Heart left ventricle (tissue), 16 donors: ENCODE measurements around the gene TAPBP. TPM values are rescaled to one million over a fixed set of nuclear protein-coding genes. Genes with fewer than 3 reads are reported as not detected.
A peak's percentile ranks its signal among the peaks of the same experiment; 100 is the strongest.

Experiments used
- ATAC-seq, 4 donors: fragments of 200-7000 bp; cut with Tn5 transposase; one replicate each; pipeline ENCODE4 v1.9.1; 2020 to 2022; ENCODE audit warnings: moderate library complexity in 4 of 4, mild to moderate bottlenecking in 3 of 4, moderate number of reproducible peaks in 1 of 4
- DNase-seq, 5 donors: peaks; one replicate each; pipeline ENCODE4 v3.0.0-alpha.2; 2020
- H3K27ac ChIP-seq, 12 donors: fragments of 200-600 bp; sonication (generic) in 4 of 12; one replicate each; pipeline versions ENCODE4 v1.5.0 to v1.8.0; 2016 to 2022; ENCODE audit warnings: mild to moderate bottlenecking in 2 of 12
- H3K27me3 ChIP-seq, 9 donors: fragments of 200-600 bp; sonication (generic) in 2 of 9; one replicate each; pipeline versions ENCODE4 v1.5.1 to v1.8.0; 2016 to 2022; ENCODE audit warnings: mild to moderate bottlenecking in 3 of 9
- H3K36me3 ChIP-seq, 9 donors: fragments of 200-600 bp; sonication (generic) in 2 of 9; one replicate each; pipeline versions ENCODE4 v1.5.0 to v1.8.0; 2018 to 2022; ENCODE audit warnings: mild to moderate bottlenecking in 2 of 9
- H3K4me1 ChIP-seq, 12 donors: fragments of 200-600 bp; sonication (generic) in 4 of 12; one replicate each; pipeline versions ENCODE4 v1.5.0 to v1.8.0; 2016 to 2022; ENCODE audit warnings: mild to moderate bottlenecking in 3 of 12
- H3K4me3 ChIP-seq, 12 donors: fragments of 200-600 bp; sonication (generic) in 4 of 12; one replicate each; pipeline versions ENCODE4 v1.5.0 to v1.8.0; 2017 to 2022; ENCODE audit warnings: mild to moderate bottlenecking in 9 of 12, moderate library complexity in 4 of 12
- H3K9me3 ChIP-seq, 12 donors: fragments of 200-600 bp; sonication (generic) in 4 of 12; one replicate each; pipeline versions ENCODE4 v1.5.0 to v1.8.0; 2016 to 2022; ENCODE audit warnings: mild to moderate bottlenecking in 1 of 12
- POLR2A ChIP-seq, 2 donors: fragments of 450-650 bp; IDR thresholded peaks; one replicate each; pipeline ENCODE4 v1.6.1; 2017; ENCODE audit warnings: antibody characterized with exemption in 2 of 2, mild to moderate bottlenecking in 2 of 2, moderate library complexity in 2 of 2
- WGBS, 4 donors: extraction: QIAGEN DNeasy Blood & Tissue Kit in 2 of 4; methylation state at CpG; one replicate each; pipeline versions ENCODE4 v1.1.5 to v1.1.7; 2013 to 2018; 5-methylcytosine and 5-hydroxymethylcytosine counted together
- intact Hi-C, 10 donors: fragments of 100-400 bp; cut with DNase I; formaldehyde crosslinking; loops; one replicate each; pipeline versions ENCODE4 v1.11.1 to v1.14.2; 2022
- polyA plus RNA-seq, 2 donors: library from polyadenylated mRNA; stranded (reverse); fragments of 200-250 nt; gene quantifications; one replicate each; pipeline ENCODE4 v1.2.3, GENCODE V29; 2013
- total RNA-seq, 9 donors: library from RNA; depleted of rRNA in 2 of 9; stranded (reverse); fragments of >200 nt in 2 of 9; fragmentation: NEBNext Ultra II Directional in 3 of 9; extraction: Animal tissue kit (Norgen Biotek cat#: 25700) in 3 of 9; gene quantifications; one replicate each; pipeline versions ENCODE4 v1.1.0 to v1.2.4, GENCODE V29; 2016 to 2023
- TF ChIP-seq, protein P1 (sequence below), 12 donors: fragments of 200-600 bp; sonication (generic) in 4 of 12; IDR thresholded peaks; one replicate each; pipeline versions ENCODE4 v1.5.0 to v1.8.0; 2018 to 2022; ENCODE audit warnings: antibody characterized with exemption in 12 of 12, mild to moderate bottlenecking in 5 of 12
- donor health status: ischemic (EF 13 %, LVEDD 7.1; RV severe dilation, severe dysfunction).
- donor health status: healthy with polysubstance abuse.
- donor health status: DM: no; HTN: yes; CAD: no.
- donor health status: DM: no; HTN: no; CAD: no.
- donor health status: ischemic (EF 25% LVEDD 6.9; RV normal size, moderate dysfunction).
- donor health status: ischemic (EF 25% LVEDD 5.7; RV mildly dilated, moderate dysfunction).
- donor health status: healthy.
- donor health status: DM: yes; HTN: yes; CAD: no.
- donor health status: ischemic (EF 35%, LVEDD 5.7; RV mildly dilated, moderate dysfunction).
- donor health status: nonischemic (EF 11% LVEDD 7.7; RV severe dilation, severe dysfunction).
- donor health status: DM: yes; HTN: yes; CAD: no.
- donor health status: PGD.
- donor health status: ischemic (EF 29% LVEDD 5.4; RV normal size, mild dysfunction).
- donor health status: nonischemic (EF 23%, LVEDD 6.1; RV moderate dilation, normal function).

TAPBP gene
- total and polyA plus RNA-seq, 11 donors = 28.3 to 248 (median 86.0) TPM

DNA sequence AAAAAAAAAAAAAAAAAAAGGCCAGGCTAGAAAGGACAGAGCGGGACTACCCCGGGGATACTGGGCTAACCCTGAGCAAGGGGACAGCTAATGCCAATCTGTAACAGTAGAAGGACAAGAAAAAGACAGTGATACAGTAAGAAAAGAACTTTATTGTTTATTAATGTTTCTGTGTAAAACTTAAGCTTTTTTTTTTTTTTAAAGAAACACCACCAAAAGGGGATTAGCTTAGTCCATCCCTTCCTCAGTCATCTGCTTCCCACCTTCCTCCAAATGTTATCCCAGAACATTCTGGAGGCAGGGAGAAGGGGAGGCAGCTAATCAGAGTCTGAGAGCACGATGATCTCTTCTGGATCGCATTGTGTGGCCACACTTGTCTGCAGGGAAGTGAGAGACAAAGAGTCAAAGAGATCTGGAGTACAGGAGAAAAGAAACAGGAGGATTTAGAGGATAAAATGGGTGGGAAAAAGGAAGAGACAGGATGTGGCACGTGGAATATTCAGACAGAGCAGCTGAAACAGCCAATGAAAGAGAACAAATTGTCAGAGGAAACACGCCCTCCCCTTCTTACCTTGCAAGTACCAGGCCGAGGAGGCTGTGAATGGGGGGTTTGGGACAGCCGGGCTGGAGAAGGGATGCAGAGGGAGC lies 4.7 kb upstream of the TAPBP start:
- no peaks in the 10 kb centered on the region for H3K27me3 ChIP-seq
- no peak for ATAC-seq
- intact Hi-C loops = no loop called here
- no peaks in the 10 kb centered on the region for H3K9me3 ChIP-seq
- peaks cover 0 to 35% (median 27%) of the 10 kb centered on the region in 9 donors for H3K36me3 ChIP-seq
- H3K4me1 ChIP-seq = peaks cover 3 to 72% (median 48%) of the 10 kb centered on the region in 12 donors
- TF ChIP-seq, protein P1, sequence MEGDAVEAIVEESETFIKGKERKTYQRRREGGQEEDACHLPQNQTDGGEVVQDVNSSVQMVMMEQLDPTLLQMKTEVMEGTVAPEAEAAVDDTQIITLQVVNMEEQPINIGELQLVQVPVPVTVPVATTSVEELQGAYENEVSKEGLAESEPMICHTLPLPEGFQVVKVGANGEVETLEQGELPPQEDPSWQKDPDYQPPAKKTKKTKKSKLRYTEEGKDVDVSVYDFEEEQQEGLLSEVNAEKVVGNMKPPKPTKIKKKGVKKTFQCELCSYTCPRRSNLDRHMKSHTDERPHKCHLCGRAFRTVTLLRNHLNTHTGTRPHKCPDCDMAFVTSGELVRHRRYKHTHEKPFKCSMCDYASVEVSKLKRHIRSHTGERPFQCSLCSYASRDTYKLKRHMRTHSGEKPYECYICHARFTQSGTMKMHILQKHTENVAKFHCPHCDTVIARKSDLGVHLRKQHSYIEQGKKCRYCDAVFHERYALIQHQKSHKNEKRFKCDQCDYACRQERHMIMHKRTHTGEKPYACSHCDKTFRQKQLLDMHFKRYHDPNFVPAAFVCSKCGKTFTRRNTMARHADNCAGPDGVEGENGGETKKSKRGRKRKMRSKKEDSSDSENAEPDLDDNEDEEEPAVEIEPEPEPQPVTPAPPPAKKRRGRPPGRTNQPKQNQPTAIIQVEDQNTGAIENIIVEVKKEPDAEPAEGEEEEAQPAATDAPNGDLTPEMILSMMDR (IDR thresholded peaks at IDR 0.05) = no peak
- no peak for TF ChIP-seq POLR2A (IDR thresholded peaks at IDR 0.05)
- H3K4me3 ChIP-seq = peak overlapping the region in 11 of 12 donors; percentile 44 to 77 (median 64)
- no peak for DNase-seq
- H3K27ac ChIP-seq = peak overlapping the region in 11 of 12 donors; percentile 54 to 88 (median 85)
- 71 to 74% (median 73%) methylated on average over 8 of the region's 8 CpGs for WGBS, 4 donors

DNA sequence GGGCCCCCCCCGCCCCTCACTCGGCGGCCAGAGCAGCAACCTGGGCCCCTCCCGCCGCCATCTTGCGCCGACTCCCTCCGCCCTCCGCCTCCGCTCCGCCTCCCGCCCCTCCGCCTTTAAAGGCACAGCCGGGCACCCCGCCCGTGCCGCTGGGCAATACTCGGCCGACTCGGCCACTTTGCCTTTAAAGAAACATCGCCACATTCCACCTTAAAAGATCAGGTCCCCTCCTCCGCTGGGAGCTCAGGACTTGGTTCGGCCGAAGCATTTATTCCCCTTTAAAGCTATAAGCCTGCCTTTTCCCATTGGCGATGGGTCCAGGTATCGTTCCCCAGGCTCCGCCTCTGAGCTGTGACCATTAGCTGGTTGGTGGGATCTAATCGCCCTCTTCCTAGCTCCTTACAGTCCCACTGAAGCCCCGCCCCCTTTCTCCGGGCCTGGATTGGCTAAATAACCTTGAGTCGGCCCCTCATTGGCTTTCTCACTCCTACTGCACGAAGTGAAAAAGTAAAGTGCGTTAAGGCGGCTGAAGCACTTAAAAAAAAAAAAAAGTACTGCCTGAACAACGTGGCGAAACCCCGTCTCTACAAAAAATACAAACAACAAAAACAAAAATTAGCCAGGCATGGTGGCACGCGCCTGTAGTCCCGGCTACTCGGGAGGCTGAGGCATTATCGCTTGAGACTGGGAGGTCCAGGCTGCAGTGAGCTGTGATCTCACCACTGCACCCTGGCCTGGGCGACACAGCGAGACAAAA lies 4.0 kb upstream of the TAPBP start, which contains the start of gene ZBTB22:
ZBTB22 (minus strand) TSS at position 76 of the 757 bp plus-strand sequence. CDS start 828 bp downstream, outside the sequence.
- Histone ChIP-seq H3K9me3 (no peaks in the 10 kb centered on the region), H3K27ac (peak within 1 kb of the TSS; percentile 54 to 88 (median 84)), H3K4me1 (peaks cover 3 to 71% (median 48%) of the 10 kb centered on the region in 12 donors), H3K4me3 (peak within 1 kb of the TSS; percentile 24 to 77 (median 62)), H3K27me3 (no peaks in the 10 kb centered on the region), H3K36me3 (peaks cover 0 to 35% (median 27%) of the 10 kb centered on the region in 9 donors)
- DNase-seq (peak; percentile 98 to 100 (median 99)), ATAC-seq (peak; percentile 78 to 83 (median 80))
- WGBS, 4 donors = 1 to 4% (median 2%) methylated on average over 22 to 44 of the region's 44 CpGs
- intact Hi-C loops = no loop called here
- peak in 1 of 2 donors; percentile 39 for TF ChIP-seq POLR2A (IDR thresholded peaks at IDR 0.05)
- TF ChIP-seq, protein P1 (IDR thresholded peaks at IDR 0.05) = no peak

DNA sequence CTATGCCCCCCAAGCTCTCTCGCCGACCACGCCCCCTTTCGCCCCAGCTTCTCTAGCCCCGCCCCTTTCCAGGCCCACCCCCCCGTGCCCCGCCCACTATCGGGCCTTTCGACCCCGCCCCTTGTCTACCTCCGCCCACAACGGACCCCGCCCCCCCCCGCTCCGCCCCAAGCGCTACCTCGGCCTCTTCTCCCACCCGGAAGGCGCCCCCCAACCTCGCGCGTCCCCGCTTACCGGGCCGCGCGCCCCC lies 3.5 kb upstream of the TAPBP start:
- Histone ChIP-seq H3K4me1 (peaks cover 3 to 73% (median 50%) of the 10 kb centered on the region in 12 donors), H3K27ac (peak overlapping the region; percentile 54 to 88 (median 84)), H3K36me3 (peaks cover 0 to 35% (median 27%) of the 10 kb centered on the region in 9 donors), H3K27me3 (no peaks in the 10 kb centered on the region), H3K4me3 (peak overlapping the region; percentile 24 to 77 (median 62)), H3K9me3 (no peaks in the 10 kb centered on the region)
- no peak for TF ChIP-seq POLR2A (IDR thresholded peaks at IDR 0.05)
- TF ChIP-seq, protein P1 (IDR thresholded peaks at IDR 0.05) = no peak
- peak in 2 of 4 donors; percentile 1 to 4 for ATAC-seq
- intact Hi-C loops = no loop called here
- DNase-seq = peak in 1 of 5 donors; percentile 74
- WGBS, 4 donors = 2 to 3% (median 2%) methylated on average over 12 to 27 of the region's 27 CpGs
